Mesenteric fat pad (tissue), 1 donor: ENCODE results near the gene POLR3A. TPM values are rescaled to one million over a fixed set of nuclear protein-coding genes. Genes with fewer than 3 reads are reported as not detected.
"Not testable (repeated sequence)": the region's sequence is repeated elsewhere in the genome, so short reads cannot be mapped to it uniquely, and the experiment has no call there.

Experiments used
- DNase-seq: peaks from one replicate; pipeline ENCODE4 v3.0.0-alpha.2; 2020; ENCODE audit warnings: low spot score
- long read RNA-seq: library from polyadenylated mRNA; unstranded; transcript quantifications from one replicate; pipeline ENCODE4 v2.0.0, GENCODE V29; 2020
- total RNA-seq: library from RNA; stranded (reverse); fragmentation: NEBNext Ultra II Directional; extraction: Animal tissue kit (Norgen Biotek cat#: 25700); gene quantifications from one replicate; pipeline ENCODE4 v1.2.1, GENCODE V29; 2021
- donor health status: DM: yes; HTN: yes; CAD: no.

The POLR3A gene
- 12.0 TPM for total RNA-seq
- long read RNA-seq, partial matches to known transcripts: 8 of 11 reads
- long read RNA-seq, other reads (novel, unspliced or antisense): 3 of 11 reads

DNA sequence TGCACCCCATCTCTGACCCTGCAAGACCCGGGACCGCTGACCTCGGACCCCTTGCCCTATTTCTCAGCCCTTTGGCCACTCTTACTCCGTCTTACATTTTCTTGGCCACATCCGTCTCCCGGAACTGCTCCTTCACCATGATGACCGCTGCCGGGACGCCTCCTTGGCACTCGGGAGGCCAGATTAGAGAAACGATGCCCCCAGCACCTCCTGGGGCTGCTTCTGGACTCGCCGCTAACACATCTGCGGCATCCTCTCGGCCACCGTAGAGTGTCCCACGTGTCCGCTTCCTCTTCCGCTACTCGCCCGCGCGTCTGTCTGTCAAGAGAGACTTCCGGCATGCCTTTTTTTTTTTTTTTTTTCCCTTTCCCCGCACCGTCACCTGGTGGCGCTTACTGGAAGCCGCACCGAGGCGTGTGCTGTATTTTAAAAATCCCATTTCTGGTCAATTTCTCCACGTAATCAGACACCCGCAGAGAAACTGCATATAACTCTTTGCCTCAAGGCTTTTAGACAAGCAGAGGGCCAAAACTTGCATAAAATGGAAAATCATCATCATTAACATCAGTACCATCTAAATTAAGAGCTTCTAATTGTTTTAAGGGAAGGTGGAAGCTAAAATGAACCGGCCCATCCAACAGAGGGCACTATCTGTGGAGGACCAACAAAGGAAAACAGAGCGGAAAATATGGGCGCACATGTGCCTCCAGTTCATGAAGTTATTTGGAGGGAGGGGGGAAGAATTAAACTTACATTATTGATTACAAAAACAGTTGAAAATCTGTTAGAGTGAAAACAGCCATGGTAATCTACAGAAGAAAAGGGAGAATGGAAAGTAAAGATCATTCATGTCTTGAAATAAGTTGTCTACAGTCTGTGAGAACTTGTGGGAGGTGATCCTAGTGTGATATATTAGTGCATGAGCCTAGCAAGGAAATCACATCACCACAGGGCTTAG, at the start of gene POLR3A:
Gene POLR3A (minus strand): TSS at position 247 of the 958 bp plus-strand sequence. CDS start 108 bp downstream, at position 139.
- peak; percentile 97 for DNase-seq

DNA sequence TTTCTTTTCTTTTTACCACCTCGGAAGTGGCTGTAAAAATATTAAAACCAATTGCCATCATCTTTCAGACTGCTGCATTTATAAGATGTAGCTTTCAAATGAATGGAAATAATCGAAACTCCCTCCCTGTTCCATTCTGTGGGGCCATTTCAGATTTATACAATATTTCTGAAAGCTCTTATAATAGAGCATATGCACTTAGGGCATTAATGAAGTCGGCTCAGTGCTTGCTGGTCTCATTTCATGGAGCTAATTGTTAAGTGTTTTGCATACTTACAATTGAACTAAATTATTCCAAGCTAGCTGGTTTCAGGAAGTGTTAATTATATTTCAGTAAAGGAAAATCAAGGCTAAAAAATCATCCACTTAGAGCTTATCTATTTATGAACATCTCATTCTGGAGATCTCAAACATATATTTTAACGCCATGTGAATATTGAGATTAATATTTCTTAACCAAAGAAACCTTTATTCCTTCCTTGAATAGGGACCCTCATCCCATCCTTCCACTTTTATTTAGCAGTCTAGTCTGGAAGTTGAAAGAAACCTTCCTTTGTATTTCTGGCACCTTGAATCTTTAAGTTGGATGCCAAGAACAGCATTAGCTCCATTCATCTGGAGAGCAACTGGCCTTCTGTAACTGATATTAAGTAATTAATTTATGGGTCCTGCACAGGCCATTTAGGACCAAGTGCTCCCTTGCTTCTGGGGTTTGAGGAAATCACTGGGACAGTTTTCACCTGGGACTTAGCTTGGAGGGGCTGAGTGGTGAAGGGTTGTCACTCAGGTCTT, 49.4 kb upstream of the POLR3A start:
- no peak for DNase-seq

DNA sequence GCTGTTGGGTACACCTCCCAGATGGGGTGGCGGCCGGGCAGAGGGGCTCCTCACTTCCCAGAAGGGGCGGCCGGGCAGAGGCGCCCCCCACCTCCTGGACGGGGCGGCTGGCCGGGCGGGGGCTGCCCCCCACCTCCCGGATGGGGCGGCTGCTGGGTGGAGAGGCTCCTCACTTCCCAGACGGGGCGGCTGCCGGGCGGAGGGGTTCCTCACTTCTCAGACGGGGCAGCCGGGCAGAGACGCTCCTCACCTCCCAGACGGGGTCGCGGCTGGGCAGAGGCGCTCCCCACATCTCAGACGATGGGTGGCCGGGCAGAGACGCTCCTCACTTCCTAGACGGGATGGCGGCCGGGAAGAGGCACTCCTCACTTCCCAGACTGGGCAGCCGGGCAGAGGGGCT, 46.5 kb upstream of the POLR3A start:
- peak; percentile 24 for DNase-seq

DNA sequence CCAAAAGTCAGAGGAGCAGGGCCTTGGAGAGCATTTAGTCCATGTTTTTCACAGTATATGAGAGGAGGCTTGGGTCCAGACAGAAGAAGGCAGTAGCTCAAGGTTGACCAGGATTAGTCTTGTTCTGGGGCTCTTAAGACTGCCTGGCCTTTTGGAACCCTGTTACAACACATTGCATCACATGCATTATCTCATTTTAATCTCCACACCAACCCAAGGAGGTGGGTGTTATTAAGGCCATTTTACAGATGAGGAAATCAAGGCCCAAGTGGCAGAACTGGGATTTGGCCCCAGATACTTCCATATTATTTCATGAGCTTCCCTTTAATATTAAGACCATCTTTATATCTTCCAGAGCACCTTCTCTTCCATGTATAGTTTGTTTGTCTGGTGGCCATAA, 43.2 kb upstream of the POLR3A start:
- DNase-seq: no peak

DNA sequence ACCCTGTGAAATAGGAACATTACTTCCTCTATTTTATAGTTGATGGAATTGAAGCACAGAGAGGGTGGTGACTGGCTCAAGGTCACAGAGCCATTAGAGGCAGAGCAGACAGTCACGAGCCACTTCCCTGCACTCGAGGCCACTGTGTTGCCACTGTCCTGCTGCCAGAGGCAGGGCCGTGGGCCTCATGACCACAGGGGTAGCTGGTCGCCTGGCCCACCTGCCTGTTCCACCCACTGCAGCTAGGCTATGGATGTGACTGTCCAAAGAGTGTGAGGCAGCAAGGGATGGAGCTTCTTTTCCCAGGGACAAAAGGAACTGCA, 42.5 kb upstream of the POLR3A start:
- no peak for DNase-seq

DNA sequence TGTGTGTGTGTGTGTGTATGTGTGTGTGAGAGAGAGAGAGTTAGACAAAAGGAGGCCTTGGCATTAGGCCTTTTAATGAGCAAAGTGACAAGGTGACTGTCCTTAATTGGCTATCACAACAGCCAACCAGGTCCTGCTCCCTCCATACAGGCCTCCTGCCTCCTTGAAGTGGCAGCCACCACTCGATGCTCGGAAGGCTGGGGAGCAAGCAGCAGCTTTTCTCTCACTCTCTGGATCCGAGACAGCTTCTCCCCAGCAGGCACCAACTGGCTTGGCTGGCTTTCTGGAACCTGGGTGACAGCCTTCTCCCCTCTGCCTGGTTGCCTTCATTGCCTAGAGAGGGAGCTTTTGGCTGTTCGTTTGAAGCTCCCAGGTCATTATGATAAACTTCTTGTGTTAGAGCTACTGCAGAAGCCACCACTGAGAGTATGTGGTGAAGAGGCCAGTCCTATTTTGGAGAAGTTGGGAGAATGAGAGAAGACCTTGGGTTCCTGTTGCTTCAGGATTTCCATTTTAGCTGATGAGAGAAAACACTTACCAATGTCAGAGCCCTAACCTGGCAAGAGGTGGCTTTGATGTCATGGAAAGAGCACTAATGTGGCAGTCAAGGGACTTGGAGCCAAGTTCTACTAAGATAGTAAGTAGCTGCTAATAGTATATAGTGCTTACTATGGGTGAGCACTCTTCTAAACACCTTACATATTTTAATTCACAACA, 42.0 kb upstream of the POLR3A start:
- no peak for DNase-seq

DNA sequence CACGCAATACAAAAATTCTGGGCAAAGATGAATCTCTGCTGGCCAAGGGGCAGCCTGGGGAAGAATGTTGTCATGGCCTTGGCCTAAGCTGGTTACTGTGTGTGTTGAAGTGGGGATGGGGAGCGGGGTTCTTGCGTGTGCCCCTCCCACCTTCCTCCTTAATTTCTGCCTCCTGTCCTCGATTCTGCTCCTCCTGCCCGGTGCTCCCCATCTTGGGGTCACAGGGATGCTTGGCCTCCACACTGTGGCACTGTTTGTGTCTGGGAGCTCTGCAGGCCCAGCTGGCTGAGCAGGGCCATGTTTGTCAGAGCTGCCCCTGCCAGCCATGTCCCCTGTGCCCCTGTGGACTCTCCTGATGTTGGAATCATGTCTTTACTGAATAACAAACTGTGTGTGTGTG, 41.4 kb upstream of the POLR3A start:
- DNase-seq: no peak

DNA sequence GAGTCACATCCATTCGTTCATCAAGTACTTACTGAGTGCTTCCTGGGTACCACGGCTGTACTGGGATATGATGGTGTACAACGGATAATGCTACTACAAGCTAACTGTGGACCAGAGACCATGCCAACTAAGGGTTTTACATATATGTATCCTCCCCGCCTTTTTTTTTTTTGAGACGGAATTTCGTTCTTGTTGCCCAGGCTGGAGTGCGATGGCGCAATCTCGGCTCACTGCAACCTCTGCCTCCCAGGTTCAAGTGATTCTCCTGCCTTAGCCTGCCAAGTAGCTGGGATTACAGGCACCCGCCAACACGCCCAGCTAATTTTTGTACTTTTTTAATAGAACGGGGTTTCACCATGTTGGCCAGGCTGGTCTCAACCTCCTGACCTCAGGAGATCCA, 40.7 kb upstream of the POLR3A start:
- not testable (repeated sequence) for DNase-seq

DNA sequence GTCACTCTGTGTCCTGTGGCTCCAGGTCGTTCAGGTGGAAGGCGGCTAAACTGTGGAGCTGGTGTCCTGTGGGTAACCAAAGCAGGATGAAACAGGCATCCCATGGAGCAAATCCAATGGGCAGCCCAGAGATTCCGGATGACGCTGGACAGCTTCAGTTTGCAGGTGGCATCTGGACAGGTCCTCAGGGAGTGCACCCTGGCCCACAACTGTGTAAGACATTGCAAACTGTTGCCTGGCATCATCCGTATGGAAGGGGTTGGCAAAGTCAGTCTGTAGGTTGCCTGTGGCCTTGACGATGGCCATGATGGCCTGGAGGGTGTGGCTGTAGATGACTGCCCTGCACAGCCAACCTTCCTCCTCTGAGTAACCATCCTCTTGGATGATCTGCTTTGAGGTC, 39.8 kb upstream of the POLR3A start:
- no peak for DNase-seq

DNA sequence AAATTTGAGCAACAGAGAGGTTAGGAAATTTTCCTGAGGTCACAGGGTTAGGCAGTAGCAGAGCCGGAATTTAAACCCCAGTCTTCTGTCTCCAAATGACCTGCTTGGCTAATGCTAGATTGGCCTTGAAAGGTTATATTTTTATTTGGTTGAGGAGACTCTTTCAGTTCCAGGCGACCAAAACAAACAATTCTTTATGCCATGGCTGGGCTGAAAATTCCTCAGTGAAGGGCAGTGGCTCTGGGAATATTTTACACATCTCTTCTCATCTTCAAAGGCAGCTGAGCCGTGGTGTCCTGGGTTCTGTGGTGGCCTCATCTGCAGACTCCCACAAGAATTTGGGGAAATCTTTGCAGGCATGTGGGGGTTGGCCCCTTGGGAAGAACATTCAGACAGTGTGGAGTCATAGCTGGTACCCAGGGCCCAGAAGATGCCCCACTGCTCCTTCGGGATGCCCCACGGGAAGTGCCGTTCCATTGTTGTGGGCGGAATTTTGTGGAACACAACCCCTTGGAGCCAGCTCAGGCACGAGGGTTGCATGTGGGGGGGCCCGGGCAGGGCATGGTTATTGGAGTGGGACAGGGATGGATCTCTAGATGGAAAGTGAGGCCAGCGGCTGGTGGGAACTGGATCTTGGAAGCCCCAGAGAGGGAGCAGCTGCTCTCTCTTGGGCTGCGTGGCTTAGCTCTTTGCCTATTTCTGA, 37.6 kb upstream of the POLR3A start:
- DNase-seq: no peak

DNA sequence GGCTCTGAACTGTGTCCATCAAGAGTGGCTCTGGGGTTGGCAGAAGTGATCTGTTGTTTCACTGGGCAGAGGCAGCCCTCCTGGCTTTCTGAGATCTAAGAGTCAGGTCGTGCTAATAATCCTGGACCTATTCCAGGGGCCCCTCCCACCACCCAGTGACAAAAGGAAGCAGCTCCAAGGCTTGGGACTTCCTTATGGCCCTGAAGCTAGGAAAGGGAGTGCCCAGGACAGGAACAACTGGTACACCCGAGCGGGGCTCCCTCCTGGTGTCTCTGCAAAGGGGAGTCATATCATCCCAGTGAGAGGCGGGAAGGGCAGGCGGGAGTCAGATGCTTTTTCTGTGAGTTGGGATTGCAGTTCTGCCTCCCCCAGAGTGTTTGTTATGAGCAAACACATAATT, 36.7 kb upstream of the POLR3A start:
- no peak for DNase-seq

DNA sequence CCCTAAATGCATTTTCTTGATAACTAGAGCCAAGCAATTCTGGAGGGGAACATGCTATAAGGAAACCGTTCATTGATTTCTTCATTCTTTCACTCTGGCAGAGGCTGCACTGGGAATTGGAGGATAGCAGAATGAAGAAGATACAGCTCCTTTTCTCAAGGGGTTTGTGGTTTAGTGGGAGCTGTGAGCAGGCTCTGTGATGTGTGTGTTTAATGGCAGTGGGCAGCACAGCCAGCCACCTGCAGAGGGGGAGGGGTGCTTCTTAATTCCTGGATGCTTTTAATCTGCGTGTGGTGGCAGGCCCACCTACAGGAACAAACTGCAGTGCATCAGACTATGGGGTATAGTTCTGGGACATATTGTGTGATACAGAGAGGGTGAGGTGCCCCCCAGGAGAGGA, 36.3 kb upstream of the POLR3A start:
- DNase-seq: no peak

DNA sequence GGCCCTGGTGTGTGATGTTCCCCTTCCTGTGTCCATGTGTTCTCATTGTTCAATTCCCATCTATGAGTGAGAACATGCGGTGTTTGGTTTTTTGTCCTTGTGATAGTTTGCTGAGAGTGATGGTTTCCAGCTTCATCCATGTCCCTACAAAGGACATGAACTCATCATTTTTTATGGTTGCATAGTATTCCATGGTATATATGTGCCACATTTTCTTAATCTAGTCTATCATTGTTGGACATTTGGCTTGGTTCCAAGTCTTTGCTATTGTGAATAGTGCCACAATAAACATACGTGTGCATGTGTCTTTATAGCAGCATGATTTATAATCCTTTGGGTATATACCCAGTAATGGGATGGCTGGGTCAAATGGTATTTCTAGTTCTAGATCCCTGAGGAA, 35.6 kb upstream of the POLR3A start:
- DNase-seq: not testable (repeated sequence)

DNA sequence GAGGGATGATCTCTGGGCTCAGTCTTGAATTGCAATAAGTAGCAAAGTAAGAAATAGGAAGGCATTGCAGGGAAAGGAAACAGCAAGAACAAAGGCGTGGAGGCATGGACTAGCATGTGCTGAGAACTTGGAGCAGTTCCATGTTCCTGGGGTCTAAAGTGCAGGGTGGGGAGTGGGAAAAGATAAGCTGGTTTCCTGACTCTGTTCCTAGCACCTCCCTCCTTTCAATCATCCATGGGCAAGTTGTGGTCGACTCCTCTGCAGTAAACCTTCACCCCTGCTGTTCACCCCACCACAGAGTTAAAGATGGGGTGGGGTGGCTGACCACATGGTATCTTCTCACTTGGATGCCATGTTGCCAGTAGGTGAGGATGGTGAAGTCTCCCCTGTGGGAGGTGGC, 33.9 kb upstream of the POLR3A start:
- no peak for DNase-seq

DNA sequence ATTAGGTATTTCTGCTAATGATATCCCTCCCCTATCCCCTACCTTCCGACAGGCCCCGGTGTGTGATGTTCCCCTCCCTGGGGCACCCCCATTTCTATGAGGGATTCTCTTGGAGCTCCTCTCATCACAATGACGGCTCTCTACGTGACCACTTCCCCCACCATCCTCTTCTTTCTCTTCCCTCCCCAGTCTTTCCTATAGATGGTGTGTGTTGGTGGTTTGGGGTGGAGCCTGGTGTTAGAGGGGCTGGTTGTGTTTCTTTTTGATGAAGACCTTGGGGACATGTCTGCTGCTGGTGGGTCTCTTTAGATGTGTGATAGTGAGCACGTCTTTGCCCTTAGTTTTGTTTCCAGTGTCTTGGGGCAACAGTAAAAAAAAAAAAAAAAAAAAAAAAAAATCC, 33.0 kb upstream of the POLR3A start:
- DNase-seq: no peak

DNA sequence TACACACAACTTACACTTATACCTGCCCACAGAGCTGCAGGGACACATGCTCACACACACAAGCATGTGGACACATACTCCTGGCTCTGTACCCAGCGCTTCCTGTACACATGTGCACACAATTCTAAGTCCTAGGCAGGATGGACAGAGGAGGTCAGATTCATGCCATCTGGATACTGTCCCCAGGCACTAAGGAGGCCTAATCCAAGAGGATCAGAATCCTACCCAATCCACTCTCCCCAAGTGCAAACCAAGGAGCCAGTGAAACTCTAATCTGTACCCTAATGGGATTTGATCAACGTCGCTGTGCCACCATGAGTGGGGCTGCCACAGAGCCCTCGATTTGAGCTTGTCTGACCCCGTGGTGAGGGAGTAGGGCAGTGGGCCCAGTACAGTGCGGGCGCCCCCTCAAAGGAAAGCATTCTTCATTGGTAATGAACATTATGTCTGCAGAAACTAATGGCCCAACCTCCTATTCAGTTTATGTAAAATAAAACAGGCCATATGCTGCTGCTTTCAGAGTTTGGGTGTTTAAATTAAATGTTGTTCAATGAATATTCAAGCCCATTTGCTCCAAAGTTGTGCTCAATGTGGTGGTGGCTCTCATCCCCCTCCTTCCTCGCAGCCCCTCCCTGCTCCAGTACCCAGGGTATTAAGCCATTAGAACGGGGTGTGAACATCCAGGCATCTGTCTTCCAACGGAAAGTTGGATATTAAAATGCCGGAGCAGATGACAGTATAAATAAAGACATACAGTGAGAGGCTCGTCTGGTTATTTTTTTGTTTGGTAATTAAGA, 30.8 kb upstream of the POLR3A start:
- DNase-seq: no peak

DNA sequence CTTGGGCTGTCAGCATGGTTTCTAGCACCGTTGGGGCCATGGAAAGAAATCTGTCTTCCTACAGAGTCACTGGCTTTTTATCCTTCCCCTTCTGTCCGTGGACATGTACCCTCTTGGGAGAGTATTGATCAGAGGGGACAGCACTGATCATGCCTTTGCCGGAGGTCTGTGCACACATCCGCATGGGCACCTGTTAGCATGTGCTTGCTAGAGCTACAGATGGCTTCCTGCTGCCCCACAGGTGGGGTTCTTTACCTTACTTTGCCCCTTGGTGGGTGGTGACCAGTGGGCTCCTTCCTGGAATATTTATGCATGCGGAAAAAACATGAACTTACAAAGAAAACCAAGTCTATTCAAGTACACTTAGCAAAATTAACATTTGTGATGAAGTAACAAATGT, 29.2 kb upstream of the POLR3A start:
- no peak for DNase-seq

DNA sequence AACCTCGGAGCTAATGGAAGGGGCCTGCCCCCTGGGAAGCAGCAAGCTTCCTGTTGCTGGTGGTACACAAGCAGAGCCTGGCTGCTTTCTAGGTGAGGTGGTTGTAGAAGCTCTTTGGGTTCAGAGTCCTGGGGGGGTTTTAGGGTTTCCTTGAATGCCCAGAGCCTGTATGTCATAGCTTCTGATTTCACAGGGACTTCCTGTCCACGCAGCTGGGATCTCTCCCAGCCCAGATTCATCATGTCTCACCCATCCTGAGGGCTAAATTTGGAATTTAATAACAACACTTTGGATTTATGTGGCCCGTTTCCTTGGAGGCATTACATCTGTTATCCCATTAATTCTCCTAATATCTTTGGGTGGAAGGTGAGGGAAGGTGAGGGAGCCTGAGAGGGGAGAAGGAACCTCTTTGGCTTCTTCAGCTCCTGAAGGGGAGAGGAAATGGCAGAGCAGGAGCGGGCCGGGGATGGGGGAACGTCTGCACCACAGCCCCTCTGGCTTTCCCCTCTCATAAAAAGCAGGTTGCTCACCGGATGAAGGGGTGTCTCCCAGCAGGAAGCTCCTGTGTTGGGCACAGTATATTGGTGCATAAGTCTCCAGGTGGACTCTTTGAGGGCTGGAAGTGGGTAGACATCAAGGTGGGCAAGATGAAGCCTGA, 24.0 kb upstream of the POLR3A start:
- DNase-seq: no peak

DNA sequence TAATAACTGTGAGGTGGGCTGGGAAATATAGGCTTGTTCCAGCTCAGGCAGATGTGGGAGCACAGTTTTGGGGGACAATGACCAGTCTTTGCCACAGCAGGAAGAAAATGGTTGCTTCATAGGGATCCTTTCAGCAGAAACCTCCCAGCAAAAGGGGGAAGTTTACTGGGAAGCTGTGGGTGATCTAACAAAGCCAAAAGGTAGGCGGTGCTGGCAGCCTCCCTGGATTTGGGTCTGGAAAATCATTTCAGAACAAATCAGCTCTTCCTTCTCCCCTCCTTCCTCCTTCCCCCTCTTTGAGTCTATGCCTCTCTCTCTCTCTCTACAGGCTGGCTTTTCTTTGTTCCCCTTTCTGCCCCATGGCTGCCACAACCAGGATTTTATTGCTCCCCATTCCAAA, 20.5 kb upstream of the POLR3A start:
- DNase-seq: no peak
